Hepatocyte (in vitro differentiated cells): ENCODE results near the gene TLNRD1. TPM values are rescaled to one million over a fixed set of nuclear protein-coding genes. Genes with fewer than 3 reads are reported as not detected.

Source experiments
- DNase-seq: peaks from one replicate; pipeline ENCODE4 v3.0.0-alpha.2; 2016; ENCODE audit warnings: low spot score
- H2AFZ ChIP-seq: fragments of 200-600 bp; sonication (generic); 2 replicates; pipeline ENCODE4 v1.6.0; 2016; ENCODE audit warnings: antibody characterized with exemption, mild to moderate bottlenecking
- H3K27ac ChIP-seq: fragments of 200-600 bp; sonication (generic); 2 replicates; pipeline ENCODE4 v1.5.1; 2016; ENCODE audit warnings: mild to moderate bottlenecking
- H3K27me3 ChIP-seq: fragments of 200-600 bp; sonication (generic); 2 replicates; pipeline ENCODE4 v1.6.1; 2016
- H3K36me3 ChIP-seq: fragments of 200-600 bp; sonication (generic); replicated peaks from 2 replicates; pipeline ENCODE4 v1.5.1; 2016; ENCODE audit warnings: low read depth; ENCODE audit not compliant: insufficient read depth
- H3K4me1 ChIP-seq: fragments of 200-600 bp; sonication (generic); 2 replicates; pipeline ENCODE4 v1.5.1; 2016; ENCODE audit warnings: mild to moderate bottlenecking, moderate library complexity; ENCODE audit not compliant: insufficient read depth
- H3K4me2 ChIP-seq: fragments of 200-600 bp; sonication (generic); 2 replicates; pipeline ENCODE4 v1.6.0; 2016
- H3K4me3 ChIP-seq: fragments of 200-600 bp; sonication (generic); 2 replicates; pipeline ENCODE4 v1.5.1; 2016; ENCODE audit warnings: mild to moderate bottlenecking
- H3K79me2 ChIP-seq: fragments of 200-600 bp; sonication (generic); 2 replicates; pipeline ENCODE4 v1.6.0; 2017; ENCODE audit warnings: mild to moderate bottlenecking
- H3K9me2 ChIP-seq: fragments of 200-600 bp; sonication (generic); replicated peaks from 2 replicates; pipeline ENCODE4 v1.6.0; 2017; ENCODE audit warnings: mild to moderate bottlenecking; ENCODE audit not compliant: insufficient read depth
- H3K9me3 ChIP-seq: fragments of 200-600 bp; sonication (generic); 2 replicates; pipeline ENCODE4 v1.5.1; 2016; ENCODE audit warnings: low read depth, mild to moderate bottlenecking
- H4K20me1 ChIP-seq: fragments of 200-600 bp; sonication (generic); 2 replicates; pipeline ENCODE4 v1.6.0; 2016; ENCODE audit warnings: mild to moderate bottlenecking; ENCODE audit not compliant: insufficient read depth, poor library complexity, severe bottlenecking
- CTCF ChIP-seq: fragments of 200-600 bp; sonication (generic); IDR thresholded peaks from 2 replicates; pipeline ENCODE4 v1.5.1; 2016; ENCODE audit warnings: antibody characterized with exemption, mild to moderate bottlenecking; ENCODE audit not compliant: poor library complexity
- EZH2 ChIP-seq: fragments of 200-600 bp; sonication (generic); IDR thresholded peaks from 2 replicates; pipeline ENCODE4 v1.6.1; 2016; ENCODE audit warnings: antibody characterized with exemption, mild to moderate bottlenecking, borderline replicate concordance
- EZH2phosphoT487 ChIP-seq: fragments of 200-600 bp; sonication (generic); IDR thresholded peaks from one replicate; pipeline ENCODE4 v1.6.1; 2018; ENCODE audit warnings: antibody characterized with exemption, mild to moderate bottlenecking, low read depth, moderate library complexity; ENCODE audit not compliant: unreplicated experiment, severe bottlenecking
- WGBS: methylation state at CpG from one replicate; pipeline ENCODE4 v1.1.6; 2016; ENCODE audit warnings: low lambda C conversion rate; ENCODE audit errors: missing lambda C conversion rate; 5-methylcytosine and 5-hydroxymethylcytosine counted together
- polyA plus RNA-seq: library from polyadenylated mRNA; unstranded; fragments of >200 nt; fragmentation: Nextera tagmentation; extraction: Ambion mirVana; gene quantifications from 2 replicates; pipeline ENCODE4 v1.2.1, GENCODE V29; 2016
- total RNA-seq: library from RNA; depleted of rRNA; stranded (reverse); fragments of >200 nt; gene quantifications from 2 replicates; pipeline ENCODE4 v1.2.3, GENCODE V29; 2014

The TLNRD1 gene
- total and polyA plus RNA-seq, 2 experiments from 2014 or later = 10.3 to 15.6 TPM

GRCh38 chr15:80979538-80980200 lies 21.1 kb upstream of the TLNRD1 start:
- H3K27ac ChIP-seq = no peak overlapping the region
- H2AFZ ChIP-seq = no peak overlapping the region
- peaks cover 7% of the 10 kb centered on the region for H4K20me1 ChIP-seq
- no peaks in the 10 kb centered on the region for H3K27me3 ChIP-seq
- no peak overlapping the region for H3K4me3 ChIP-seq
- H3K79me2 ChIP-seq = peaks cover 45% of the 10 kb centered on the region
- H3K4me2 ChIP-seq = no peak overlapping the region
- H3K36me3 ChIP-seq = no peaks in the 10 kb centered on the region
- no peak for DNase-seq
- H3K9me3 ChIP-seq = no peaks in the 10 kb centered on the region
- TF ChIP-seq EZH2 (no peak), EZH2phosphoT487 (no peak), CTCF (no peak)
- 85% methylated on average over 8 of the region's 8 CpGs for WGBS
- no peaks in the 10 kb centered on the region for H3K4me1 ChIP-seq
- H3K9me2 ChIP-seq = no peaks in the 10 kb centered on the region

GRCh38 chr15:80982205-80982604 lies 18.5 kb upstream of the TLNRD1 start:
- TF ChIP-seq CTCF (no peak), EZH2phosphoT487 (no peak), EZH2 (no peak)
- no peaks in the 10 kb centered on the region for H3K9me3 ChIP-seq
- no peaks in the 10 kb centered on the region for H3K27me3 ChIP-seq
- H2AFZ ChIP-seq = no peak overlapping the region
- H3K27ac ChIP-seq = no peak overlapping the region
- H3K4me2 ChIP-seq = no peak overlapping the region
- DNase-seq = no peak
- no peaks in the 10 kb centered on the region for H3K4me1 ChIP-seq
- no peak overlapping the region for H3K4me3 ChIP-seq
- H3K9me2 ChIP-seq = no peaks in the 10 kb centered on the region
- 97% methylated on average over 2 of the region's 2 CpGs for WGBS
- peaks cover 8% of the 10 kb centered on the region for H4K20me1 ChIP-seq
- no peaks in the 10 kb centered on the region for H3K36me3 ChIP-seq
- peaks cover 67% of the 10 kb centered on the region for H3K79me2 ChIP-seq

GRCh38 chr15:80982839-80983238 lies 17.9 kb upstream of the TLNRD1 start:
- Histone ChIP-seq H3K36me3 (no peaks in the 10 kb centered on the region), H3K4me3 (no peak overlapping the region), H3K4me2 (no peak overlapping the region), H3K9me3 (no peaks in the 10 kb centered on the region), H3K27me3 (no peaks in the 10 kb centered on the region), H3K79me2 (peaks cover 71% of the 10 kb centered on the region), H4K20me1 (peaks cover 6% of the 10 kb centered on the region), H3K9me2 (no peaks in the 10 kb centered on the region), H3K27ac (no peak overlapping the region), H3K4me1 (peaks cover 3% of the 10 kb centered on the region), H2AFZ (no peak overlapping the region)
- no peak for TF ChIP-seq CTCF
- TF ChIP-seq EZH2phosphoT487 = no peak
- TF ChIP-seq EZH2 = no peak
- DNase-seq = no peak
- WGBS = 88% methylated on average over 5 of the region's 5 CpGs

- Histone ChIP-seq H3K4me3 (no peak overlapping the region), H3K79me2 (peaks cover 80% of the 10 kb centered on the region), H2AFZ (no peak overlapping the region), H3K9me3 (no peaks in the 10 kb centered on the region), H3K27ac (no peak overlapping the region), H3K27me3 (no peaks in the 10 kb centered on the region), H3K4me2 (peak overlapping the region; percentile 4), H4K20me1 (peaks cover 12% of the 10 kb centered on the region), H3K9me2 (no peaks in the 10 kb centered on the region), H3K36me3 (no peaks in the 10 kb centered on the region), H3K4me1 (peaks cover 10% of the 10 kb centered on the region)
- no peak for DNase-seq
- TF ChIP-seq CTCF (no peak), EZH2phosphoT487 (no peak), EZH2 (no peak)
- 59% methylated on average over 9 of the region's 9 CpGs for WGBS
These were observed 15.9 kb upstream of the TLNRD1 start for GRCh38 chr15:80984856-80985255.
